GM12872 (cell line): Measurements from ENCODE around the gene ASCL1.

Experiments
- CTCF ChIP-seq: IDR thresholded peaks from 3 replicates; pipeline ENCODE4 v1.5.1; 2011; ENCODE audit warnings: low read depth, mild to moderate bottlenecking, low read length, moderate library complexity; ENCODE audit not compliant: insufficient read depth

The ASCL1 gene

DNA sequence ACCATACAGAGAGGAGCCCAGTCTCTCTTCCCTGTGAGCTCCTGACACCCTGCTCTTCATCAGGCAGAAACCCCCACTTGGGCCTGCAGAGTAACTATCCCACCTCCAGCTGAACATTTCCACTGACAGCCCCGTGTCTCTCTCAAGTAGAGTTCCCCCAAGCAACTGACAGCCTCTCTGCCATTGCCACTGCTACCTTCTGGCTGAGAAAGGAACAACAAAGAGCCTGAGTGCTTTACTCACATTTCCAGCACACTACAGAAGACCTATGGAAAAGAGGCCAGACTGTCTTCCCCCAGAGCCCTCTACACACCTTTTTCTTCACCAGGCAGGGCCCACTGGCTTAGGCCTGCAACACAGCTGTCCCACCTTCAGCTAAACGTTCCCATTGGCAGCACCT is 18.4 kb upstream of the ASCL1 start:
- TF ChIP-seq CTCF: no peak

- TF ChIP-seq CTCF: peak; percentile 68
These were observed 17.7 kb upstream of the ASCL1 start for GRCh38 chr12:102939670-102940222.

DNA sequence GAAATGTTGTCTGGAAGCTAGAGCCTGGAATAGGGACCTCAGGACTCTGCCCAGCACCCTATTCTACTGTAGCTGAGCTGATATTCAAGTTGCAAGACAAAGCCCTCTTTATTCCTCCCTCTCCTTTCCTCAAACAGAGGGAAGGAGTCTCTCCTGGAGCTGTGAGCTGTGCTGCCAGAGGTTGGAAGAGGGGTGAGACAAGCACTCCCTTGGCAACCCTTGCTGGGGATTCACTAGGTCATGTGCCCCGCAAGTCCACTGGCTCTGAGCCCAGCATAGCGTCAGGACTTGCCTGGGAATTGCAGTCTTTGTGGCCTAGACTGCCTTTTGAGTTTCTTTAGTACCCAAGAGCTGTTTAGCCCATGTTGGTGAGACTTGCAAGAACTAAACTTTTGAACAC is 11.4 kb upstream of the ASCL1 start:
- no peak for TF ChIP-seq CTCF

DNA sequence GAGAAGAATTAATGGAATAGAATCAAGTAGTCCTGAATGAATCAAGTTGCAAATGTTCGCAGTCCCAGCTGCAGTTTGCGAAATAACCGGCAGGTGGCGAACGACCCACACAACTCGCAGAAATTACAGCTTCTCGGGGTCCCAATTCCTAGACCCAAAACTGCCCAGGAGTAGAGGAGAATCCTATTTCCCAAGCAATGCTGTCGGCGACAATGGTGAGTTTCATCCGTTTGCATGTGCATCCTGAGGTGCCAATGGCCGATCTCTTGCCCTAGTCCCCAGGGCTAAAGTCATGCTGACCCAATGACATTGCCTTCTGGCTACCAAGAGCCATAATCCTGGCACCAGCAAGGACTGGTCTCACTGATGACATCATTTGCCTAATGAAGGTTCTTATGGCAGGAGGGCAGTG is 8.5 kb upstream of the ASCL1 start:
- peak; percentile 92 for TF ChIP-seq CTCF

- peak; percentile 49 for TF ChIP-seq CTCF
These were observed 7.1 kb upstream of the ASCL1 start for GRCh38 chr12:102950107-102950949.

DNA sequence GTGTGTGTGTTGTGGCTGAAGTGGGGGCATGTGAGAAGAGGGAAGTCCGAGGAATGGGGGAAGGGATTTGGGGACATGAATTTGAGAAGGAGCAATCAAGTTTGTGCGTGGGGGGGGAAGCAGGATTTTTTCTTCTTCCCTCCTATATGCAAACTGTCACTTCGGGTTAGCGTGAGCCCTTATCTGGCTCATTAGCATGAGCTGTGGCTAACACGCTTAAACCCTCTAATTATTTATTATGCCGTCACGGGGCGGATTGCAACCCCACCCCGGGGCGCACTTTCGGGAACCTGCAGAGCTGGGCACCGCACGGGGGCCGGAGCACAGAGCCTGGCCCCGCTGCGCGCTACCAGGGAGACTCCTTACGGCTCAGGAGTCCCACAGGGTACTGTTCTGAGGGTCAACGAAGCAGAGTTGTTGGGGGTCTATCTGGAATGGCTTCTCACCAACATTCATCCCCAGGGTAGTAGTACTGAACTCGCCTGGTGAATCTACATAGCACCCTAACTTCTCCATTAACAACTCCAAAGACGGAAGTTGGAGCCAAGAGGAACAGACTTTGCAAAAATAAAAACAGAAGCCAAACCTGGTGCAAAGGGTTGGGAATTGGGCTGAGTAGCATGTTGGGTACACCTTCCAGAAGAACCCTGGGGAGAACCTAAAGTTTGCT is 6.4 kb upstream of the ASCL1 start:
- no peak for TF ChIP-seq CTCF

- no peak for TF ChIP-seq CTCF
These were observed 5.6 kb upstream of the ASCL1 start for GRCh38 chr12:102951841-102952240.
